ENCODE results near the gene TFF2.

DNA sequence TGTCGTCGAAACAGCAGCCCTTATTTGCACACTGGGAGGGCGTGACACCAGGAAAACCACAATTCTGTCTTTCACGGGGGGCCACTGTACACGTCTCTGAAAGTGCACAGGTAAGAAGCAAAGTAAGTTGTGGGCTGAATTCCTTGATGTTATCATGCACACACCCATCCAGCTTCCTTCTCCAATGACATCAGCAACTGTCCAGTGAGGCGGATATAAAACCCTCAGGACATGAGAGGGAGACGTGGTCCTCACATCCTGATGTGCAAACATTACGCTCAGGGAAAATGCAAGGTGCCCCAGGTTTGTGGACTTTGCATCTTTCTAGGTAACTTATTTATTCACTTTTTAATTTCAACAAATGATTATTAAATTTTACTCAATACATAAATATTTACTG, 12.5 kb upstream of the TFF2 start:
- TF ChIP-seq, protein P1, sequence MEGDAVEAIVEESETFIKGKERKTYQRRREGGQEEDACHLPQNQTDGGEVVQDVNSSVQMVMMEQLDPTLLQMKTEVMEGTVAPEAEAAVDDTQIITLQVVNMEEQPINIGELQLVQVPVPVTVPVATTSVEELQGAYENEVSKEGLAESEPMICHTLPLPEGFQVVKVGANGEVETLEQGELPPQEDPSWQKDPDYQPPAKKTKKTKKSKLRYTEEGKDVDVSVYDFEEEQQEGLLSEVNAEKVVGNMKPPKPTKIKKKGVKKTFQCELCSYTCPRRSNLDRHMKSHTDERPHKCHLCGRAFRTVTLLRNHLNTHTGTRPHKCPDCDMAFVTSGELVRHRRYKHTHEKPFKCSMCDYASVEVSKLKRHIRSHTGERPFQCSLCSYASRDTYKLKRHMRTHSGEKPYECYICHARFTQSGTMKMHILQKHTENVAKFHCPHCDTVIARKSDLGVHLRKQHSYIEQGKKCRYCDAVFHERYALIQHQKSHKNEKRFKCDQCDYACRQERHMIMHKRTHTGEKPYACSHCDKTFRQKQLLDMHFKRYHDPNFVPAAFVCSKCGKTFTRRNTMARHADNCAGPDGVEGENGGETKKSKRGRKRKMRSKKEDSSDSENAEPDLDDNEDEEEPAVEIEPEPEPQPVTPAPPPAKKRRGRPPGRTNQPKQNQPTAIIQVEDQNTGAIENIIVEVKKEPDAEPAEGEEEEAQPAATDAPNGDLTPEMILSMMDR (conservative IDR thresholded peaks at IDR 0.05; ENCODE audit: low read length): no peak
- TF ChIP-seq EZH2phosphoT487 (IDR thresholded peaks at IDR 0.05; ENCODE audit: borderline replicate concordance): no peak

All from Loucy (cell line).